Left hindlimb (tissue), 1 donor: ENCODE data around the gene LY6G6F.

Experiments used
- DNase-seq: peaks from one replicate; pipeline ENCODE4 v3.0.0-alpha.2; 2018

The LY6G6F gene, protein sequence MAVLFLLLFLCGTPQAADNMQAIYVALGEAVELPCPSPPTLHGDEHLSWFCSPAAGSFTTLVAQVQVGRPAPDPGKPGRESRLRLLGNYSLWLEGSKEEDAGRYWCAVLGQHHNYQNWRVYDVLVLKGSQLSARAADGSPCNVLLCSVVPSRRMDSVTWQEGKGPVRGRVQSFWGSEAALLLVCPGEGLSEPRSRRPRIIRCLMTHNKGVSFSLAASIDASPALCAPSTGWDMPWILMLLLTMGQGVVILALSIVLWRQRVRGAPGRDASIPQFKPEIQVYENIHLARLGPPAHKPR

DNA sequence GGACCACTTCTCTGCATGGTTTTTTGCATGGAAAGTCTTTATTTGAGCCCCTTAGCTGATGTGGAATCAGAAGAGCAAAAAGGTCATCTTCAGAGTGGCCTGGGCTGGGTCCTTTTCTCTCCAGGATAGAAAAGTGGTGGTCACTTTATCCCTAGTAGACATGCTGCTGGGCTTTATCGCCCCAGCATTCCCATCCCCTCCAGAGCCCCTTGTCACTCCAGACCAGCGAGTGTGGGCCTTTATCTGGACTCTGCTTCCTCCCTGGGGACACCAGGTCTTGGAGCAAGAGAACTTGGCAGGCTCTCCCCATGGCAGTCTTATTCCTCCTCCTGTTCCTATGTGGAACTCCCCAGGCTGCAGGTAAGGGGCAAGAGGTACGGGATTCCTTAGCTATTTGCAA is at the start of gene LY6G6F:
TSS of gene LY6G6F (plus strand) at position 268 of the 400 bp plus-strand sequence. CDS start at position 309, 41 bp downstream.
- DNase-seq = no peak

DNA sequence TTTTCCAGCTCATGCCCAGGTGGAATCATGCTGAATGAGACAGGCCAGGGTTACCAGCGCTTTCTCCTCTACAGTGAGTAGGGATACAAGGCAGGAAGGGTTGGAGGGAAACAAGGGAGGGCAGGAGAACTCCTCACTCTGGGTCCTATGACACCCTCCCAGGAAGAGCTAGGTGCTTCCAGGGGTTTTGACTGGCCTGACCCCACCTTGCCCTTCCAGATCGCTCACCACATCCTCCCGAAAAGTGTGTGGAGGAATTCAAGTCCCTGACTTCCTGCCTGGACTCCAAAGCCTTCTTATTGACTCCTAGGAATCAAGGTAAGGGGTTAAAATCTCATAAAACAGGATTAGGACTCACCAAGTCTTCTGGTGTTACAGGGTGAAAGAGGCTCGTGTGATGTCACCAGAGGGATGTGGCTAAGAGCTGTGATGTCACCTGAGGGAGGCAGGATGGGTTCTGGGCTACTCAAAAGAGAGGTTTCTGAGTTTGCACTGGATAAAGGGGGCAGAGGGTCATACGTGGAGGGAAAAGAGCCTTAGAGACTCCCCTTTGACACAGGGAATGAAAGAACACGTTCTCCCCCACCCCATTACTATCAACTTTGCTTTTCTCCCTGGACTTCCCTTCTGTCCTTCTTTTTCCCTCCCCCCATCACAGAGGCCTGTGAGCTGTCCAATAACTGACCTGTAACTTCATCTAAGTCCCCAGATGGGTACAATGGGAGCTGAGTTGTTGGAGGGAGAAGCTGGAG is 49.1 kb upstream of the LY6G6F start:
- DNase-seq = no peak

DNA sequence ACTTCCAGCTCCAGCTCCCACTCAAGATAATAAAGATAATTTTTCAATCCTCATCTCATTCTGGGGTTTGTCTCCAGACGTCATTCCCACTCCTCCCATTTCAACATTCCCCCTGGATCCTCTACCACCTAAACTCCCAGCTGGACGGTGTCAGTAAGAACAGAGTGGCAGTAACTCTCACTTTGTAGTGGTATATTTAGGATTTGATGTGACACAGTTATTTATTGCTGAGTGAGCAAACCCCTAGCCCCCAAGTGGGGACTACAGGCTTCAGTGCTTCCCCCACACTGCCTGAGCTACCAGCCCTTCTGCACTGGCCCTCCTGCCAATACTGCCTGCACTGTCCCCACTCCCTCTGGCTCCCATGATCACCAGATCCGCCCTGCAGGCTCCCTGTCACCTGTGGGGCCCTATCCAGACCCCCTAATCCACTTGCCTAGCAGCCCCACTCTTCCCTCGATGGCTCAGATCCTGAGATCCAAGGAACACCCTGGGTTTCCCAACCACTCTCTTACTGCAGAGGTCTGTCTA is 48.4 kb upstream of the LY6G6F start:
- no peak for DNase-seq

DNA sequence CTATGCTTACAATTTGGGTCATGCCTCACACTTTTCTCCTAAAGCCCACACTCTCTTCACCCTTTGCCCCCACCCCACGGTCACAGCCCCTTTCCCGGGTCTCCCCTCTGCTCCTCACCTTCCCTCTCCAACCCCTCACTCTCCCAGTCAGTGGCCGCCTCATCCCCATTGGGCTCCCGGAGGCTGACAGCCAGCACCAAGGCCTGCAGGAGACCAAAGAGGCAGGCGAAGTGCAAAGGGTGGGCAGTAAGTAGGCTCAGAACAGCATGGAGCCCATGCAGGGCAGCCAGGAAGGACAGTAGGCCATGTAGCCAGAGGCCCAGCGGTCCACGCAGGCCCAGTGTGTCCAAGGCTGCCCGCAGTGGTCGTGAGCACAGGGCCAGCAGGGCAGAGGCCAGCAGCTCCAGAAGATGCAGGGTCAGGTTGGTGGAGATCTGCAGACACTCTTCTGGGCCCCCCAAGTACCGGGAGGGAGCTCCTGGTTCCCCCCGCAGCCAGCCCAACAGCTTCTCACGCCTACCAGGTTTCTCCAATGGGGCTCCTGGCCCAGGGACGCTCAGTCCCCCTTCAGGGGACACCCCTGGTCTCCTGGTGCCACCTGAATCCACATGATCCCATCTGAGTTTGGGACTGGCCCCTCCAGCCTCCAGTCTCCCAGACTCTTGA is 47.5 kb upstream of the LY6G6F start:
- DNase-seq = no peak

DNA sequence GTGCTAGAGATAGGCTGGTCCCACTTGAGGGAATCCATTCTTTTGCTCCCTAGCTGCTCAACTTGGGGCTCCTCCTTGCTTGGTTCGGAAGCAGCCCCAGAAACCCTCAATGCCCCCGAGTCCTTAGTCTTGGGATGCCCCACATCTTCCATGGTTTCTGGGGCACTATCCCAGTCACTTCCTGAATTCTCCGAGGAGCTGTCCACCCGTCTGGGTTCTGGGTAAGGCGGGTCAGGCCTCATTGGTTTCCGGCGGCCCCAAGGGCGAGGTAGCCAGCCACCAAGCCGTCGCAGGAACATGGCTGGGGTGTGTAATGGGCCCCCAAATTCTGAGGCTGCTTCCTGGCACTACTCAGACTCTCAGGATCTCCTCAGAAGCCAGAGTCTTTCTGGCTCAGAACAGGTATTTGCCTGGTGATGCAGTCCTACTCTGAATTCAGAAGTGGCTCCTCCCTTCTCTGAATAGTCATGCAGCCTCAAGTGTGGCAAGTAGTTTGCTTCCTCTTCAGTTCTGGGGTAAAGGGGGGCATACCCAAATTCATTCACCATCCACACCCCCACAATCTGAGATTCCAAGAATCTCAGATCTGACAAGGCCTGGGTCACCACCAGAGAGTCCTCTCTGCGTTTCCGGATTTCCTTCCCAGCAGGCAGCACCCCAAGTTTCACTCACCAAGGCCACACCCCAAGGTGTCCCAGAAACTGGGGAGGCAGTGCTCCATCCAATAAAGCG is 46.9 kb upstream of the LY6G6F start:
- no peak for DNase-seq

DNA sequence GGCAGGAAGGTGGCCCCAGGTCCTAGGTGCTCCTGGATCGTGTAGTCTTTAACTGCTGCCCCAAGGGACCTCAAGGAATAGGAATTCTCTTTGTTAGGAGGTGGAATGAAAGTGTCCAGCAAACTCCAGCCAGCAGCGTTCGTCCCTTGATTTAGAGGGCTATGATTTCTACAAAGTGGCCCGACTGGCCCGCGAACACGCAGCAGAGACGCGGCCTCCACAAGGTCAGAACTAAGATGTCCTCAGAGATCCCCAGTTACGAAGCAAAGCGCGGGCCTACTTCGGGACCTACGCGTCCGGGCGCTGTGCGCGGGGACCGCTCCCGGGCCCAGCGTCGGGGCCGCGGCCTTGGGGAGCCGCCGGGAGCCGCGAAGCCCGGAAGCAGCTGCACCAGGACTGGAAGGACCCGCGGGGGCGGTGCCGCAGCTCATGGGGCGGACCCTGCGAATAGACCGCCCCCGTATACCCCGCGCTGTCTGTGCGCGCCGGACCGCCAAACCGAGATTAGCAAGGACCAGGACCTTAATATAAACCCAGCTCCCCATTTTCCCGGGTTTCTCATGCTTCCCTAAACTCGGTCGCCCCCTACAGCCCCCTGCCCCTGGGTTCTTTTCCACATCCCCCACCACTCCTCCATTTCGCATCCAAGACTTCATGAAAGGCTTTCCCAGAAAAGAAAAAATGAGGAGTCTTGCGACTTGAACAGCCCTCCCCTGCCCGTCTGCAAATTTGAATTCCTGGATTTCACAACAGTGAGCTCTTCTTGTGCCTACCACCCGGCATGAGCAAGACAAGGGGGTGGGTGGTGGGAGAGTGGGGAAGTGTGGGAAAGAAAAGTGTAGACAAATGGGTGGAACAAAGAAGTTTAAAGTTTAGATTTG is 46.0 kb upstream of the LY6G6F start, which contains the start of gene C6orf47:
TSS of gene C6orf47 (minus strand) at position 398 of the 881 bp plus-strand sequence. CDS start 831 bp downstream, outside the sequence.
- peak; percentile 92 for DNase-seq

DNA sequence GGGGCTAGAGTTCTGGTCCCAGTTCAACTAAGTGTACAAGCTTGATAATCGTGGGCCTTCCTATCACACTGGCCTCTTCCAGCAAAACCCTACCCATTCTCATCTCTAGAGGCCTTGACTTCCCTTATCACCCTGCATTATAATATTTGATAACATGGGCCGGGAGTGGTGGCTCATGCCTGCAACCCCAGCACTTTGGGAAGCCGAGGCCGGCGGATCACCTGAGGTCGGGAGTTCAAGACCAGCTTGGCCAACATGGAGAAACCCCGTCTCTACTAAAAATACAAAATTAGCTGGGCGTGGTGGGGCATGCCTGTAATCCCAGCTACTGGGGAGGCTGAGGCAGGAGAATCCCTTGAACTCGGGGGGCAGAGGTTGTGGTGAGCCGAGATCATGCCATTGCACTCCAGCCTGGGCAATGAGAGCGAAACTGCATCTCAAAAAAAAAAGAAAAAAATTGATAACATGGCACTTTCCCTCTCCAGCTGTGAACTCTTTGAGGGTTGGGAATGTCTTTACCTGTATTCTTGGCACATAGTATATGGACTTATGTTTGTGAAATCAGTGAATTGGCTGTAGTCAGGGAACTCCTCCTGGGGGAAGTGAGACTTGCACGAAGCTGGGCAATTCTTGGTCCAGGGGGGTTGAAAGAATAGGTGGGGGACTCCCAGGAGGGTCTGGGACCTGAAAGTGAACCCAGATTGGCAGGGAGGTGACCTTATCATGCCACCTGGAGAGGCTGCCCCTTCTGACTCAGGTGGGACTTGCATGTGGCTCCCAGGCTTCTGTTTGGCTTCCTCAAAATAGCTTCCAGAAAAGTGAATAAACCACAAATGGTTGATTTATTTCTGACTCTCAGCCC is 45.2 kb upstream of the LY6G6F start:
- DNase-seq = no peak

DNA sequence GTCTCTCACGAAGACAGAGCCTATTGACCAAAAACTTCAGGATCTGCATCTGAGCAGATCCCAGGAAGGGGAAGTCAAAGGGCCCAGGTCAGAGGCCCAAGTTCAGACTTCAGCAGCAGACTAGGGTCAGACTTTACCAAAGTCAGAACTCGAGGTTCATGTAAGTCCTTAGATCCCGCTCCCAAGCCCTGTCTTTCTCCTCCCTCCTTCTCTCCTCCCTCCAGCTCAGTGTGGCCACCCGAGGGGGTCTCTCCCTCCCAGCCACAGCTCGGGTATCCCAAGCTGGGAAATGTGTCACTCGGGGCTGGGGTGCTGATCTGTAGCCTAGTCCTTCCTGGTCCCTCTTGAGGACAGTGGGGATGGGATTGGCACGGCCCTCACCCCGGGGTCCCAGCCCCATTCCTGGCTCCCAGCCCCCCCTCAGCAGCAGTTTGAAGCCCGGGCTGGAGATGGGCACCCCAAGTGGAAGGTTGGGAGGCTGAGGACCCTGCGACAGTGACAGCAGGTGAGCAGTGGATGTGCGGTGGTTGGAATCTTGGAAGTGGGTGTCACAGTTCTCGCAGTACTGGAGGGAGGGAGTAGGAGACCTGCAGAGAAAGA is 44.4 kb upstream of the LY6G6F start:
- DNase-seq = no peak

DNA sequence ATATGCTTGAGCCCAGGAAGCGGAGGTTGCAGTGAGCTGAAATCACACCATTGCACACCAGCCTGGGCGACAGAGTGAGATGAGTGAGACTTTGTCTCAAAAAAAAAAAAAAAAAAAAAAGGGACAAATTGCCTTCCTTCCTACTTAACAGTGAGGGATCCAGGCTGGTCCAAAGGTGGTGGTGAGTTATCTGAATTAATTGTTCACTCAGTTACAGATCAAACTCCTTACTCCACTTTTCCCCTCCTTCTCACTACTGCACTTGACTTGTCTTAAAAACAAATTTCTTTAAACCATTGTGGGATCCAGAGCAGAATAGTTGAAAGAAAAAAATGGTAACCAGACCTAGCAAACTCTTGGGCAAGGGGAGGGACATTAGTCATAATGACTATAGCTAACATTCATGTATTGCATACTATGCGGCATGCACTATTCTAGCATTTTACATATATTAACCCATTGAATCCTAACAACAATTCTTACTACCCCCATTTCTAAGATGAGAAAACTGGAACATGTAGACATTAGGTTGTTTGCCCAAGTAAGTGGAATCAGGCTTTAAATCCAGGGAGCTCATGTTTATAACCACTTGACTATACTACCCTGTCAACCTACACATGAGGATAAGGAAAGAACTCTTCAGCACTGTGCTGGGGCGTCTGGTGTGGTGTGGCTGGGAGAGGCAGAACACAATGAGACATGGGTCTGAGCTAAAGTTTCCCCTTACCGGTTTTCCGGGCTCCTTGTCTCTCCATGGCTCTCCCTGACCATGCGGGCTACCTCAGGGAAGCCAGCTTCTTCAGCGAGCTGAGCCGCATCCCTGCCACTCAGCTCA is 43.3 kb upstream of the LY6G6F start:
- no peak for DNase-seq

DNA sequence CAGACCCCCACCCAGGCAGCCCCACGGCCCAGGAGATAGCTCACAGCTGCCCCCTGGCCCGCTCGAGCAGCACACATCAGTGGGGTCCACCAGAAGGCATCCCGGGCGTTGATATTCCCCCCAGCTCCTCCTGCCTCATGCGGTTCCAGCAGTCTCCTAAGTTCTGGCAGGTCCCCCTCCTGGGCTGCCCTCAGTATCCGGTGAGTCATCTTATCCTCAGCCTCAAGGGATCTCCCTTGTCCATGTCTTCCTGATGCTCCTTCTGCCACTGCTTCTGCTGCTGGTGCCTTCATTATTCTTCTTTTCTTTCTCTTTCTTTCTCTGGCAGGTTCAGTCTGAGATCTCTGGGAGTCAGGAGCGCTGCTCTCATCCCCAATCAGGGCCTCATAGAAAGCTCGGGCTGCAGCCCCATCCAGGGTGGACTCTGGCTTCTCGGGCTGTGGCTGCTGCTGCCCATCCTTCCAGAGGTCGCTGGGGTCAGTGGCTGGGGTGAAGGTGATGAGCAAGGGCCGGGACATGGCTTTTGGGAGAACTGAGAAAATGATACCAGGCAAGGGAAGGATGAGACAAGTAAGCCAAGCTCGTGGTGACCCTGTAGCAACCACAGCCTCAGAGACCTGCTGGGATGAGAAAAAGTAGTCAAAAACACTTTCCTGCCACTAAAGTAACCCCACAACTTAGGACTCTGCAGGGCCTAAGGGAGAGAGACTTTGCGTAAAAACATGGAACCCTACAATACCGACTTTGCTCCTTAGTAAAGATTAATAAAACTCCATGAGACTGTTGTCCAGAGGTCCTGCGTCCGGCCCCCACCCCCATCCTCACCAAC is 42.5 kb upstream of the LY6G6F start:
- DNase-seq = no peak

DNA sequence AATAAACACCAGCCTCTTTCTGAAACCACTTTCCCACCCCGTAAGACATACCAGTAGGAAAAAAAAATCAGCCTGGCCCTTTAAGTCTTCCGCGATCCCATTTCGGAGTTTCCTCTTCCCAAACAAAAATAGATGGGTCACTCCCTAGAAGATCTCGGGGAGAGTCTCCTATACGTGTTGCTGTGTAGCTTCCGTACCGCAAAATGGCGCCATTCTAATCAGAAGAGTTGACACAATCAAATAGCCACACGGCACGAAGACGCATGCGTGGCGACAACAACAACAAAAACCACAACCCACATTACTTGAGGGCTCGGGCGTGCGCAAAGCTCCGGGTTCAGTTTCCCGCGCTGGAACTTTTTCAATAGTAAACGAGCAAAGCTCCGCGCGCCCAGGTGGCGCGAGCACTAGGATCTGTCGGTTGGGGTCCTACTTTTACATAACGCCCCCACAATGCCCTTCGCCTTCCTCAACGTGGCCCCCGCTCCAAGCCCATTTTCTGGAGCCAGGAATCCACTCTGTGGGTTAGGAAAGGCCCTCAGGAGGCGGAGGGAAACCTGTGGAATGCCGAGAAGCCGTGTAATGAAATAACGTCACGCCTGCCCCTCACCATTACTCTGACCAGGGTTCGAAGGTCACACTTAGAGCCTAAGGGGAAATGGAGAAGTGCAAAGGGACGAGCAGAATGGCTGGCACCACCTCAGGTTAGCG is 41.7 kb upstream of the LY6G6F start, which contains the start of gene GPANK1:
TSS of gene GPANK1 (minus strand) at position 208 of the 711 bp plus-strand sequence. CDS start 519 bp downstream, outside the sequence.
- peak; percentile 92 for DNase-seq

DNA sequence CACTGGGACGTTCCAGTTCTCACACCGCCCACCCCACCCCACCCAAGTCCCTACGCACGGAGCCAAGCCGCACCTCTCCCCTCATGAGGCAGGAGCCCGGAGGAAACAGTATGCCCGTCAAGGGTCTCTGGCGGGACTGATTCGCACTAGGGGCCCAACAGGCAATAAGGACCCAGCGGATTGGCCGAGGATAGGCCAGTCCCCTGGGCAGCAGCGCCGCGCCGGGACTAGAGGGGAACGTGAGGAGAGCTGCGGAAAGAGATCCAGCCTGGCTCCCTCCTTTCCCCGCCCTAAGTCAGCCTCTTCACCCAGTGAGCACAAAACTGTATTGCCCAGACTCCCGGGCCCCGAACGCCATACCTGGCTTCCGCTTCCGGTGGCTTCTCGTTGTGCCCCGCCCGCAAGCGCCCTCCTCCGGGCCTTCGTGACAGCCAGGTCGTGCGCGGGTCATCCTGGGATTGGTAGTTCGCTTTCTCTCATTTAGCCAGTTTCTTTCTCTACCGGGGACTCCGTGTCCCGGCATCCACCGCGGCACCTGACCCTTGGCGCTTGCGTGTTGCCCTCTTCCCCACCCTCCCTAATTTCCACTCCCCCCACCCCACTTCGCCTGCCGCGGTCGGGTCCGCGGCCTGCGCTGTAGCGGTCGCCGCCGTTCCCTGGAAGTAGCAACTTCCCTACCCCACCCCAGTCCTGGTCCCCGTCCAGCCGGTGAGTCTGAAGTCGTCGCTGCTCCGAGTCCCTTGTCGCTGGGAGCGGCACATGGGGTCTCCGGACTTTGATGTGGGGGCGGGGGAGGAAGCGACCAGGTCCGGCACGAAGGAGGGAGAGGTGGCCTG is 40.9 kb upstream of the LY6G6F start, which contains the start of gene CSNK2B:
TSS of gene CSNK2B (plus strand) at position 580 of the 836 bp plus-strand sequence. CDS start 752 bp downstream, outside the sequence.
- DNase-seq = peak; percentile 99

DNA sequence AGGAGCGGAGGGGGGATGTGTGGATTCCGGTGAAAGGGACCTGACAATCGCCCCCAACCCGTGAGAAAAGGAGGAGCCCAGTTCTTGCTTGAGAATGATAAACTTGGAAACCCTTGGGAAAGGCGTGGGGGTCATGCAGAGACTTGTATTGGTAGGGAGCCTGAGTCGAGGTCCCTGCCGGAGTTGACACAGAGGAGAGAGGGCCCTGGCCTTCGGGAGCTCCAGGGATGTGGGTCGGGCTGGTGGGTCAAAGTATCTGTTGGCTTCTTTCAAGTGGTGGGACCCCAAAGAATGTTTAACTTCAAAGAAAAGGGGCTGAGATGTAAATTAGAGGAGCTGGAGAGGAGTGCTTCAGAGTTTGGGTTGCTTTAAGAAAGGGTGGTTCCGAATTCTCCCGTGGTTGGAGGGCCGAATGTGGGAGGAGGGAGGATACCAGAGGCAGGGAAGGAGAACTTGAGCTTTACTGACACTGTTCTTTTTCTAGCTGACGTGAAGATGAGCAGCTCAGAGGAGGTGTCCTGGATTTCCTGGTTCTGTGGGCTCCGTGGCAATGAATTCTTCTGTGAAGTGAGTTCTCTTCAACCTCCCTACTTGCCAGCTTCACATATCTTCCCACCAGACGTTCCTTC is 40.2 kb upstream of the LY6G6F start:
- no peak for DNase-seq

DNA sequence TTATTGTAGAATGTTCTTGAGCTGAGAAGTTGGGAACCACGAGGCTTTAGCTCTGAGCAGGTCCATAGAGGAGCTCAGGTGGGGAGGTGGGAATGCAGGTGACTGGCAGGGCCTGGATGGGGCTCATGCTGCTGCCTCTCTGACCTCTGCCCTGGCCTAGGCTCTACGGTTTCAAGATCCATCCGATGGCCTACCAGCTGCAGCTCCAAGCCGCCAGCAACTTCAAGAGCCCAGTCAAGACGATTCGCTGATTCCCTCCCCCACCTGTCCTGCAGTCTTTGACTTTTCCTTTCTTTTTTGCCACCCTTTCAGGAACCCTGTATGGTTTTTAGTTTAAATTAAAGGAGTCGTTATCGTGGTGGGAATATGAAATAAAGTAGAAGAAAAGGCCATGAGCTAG is 37.0 kb upstream of the LY6G6F start, which contains the start of gene LY6G5B:
TSS of gene LY6G5B (plus strand) at position 301 of the 400 bp plus-strand sequence. CDS start 975 bp downstream, outside the sequence.
- no peak for DNase-seq

DNA sequence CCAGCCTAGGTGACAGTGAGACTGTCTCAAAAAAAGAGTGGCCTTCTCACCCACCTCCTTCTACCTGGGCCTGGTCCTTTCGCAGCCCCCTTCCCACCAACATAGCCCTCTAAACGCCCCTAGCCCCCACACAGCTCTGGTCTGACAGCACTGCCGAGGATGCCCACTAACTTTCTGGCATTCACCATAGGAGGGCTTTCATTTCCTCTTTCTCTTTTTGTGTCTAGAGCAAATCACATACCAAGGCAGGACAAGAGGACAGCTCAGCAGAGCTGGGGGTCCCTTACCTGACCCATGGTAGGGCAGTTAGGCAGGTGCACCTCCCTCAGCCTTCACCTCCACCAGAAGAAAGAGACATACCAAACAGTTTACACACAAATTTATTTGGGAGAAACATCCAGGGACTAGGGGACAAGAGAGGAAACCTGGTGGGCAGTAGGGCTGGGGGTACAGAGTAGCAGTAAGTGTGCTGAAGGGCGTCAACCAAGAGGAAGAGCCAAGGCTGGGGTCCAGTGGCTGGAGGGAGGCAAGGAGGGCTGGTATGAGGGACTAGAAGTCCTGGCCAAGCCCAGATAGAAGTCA is 30.3 kb upstream of the LY6G6F start:
- DNase-seq = no peak
